ENCODE measurements around the gene WWC1. TPM values are rescaled to one million over a fixed set of nuclear protein-coding genes. Genes with fewer than 3 reads are reported as not detected.

The WWC1 gene
- polyA plus RNA-seq, 3 donors = 65.8 to 104 (median 78.7) TPM

DNA sequence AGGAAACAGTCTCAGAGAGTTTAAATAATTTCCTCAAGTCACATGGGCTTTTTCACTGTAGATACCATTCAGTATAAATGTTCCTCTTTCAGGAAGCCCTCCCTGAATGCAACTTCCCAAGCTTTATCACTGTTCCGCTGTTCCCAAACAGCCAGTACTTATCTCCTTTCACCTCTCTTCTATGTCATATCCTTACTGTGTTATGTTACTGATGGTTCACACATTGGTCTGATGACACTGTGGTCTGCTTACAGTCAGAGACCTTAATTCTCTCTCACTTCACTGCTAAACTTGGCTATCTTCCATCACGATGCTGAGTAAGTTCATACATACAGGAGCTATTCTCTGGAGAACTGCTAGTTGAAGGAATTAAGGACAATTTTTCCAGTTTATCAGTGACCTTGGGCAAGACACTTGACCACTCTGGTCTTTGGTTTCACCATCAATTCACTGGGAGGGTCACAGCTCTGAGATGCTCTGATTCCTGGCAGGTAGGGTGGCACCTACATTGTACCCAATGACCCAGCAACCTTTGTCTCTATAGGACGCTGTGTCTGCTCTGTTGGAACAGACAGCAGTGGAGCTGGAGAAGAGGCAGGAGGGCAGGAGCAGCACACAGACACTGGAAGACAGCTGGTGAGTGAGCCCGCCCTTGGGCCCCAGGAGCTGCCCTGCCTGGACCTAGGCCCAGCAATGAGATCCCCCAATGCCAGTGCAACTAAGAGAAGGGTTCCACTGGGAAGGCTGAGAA is 152.7 kb downstream of the WWC1 start:
- no peak for DNase-seq (ENCODE audit: extremely low read depth in 1 of 11, low read depth in 9 of 11, low spot score in 4 of 11)

GRCh38 chr5:168446983-168447619 is 155.7 kb downstream of the WWC1 start:
- no peak for DNase-seq (ENCODE audit: extremely low read depth in 1 of 11, low read depth in 9 of 11, low spot score in 4 of 11)

DNA sequence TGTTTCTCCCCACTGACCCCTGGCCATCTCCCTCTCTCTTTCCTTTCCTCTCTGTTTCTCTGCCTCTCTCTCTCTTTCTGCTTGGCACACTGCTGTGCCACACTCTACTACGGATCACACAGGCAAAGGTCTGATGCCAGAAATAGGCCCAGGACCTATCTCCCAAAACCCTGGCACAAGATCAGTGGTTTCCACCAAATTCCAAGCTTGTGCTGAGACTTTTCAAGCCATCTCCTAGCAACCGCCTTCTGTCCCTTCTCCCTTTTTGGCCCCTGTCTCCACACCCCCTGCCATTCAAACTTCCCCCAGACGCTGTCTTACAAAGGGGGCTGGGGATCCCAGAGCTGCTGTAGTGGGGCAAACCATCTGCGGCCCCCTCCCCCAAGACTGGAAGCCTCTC is 156.4 kb downstream of the WWC1 start:
- DNase-seq (ENCODE audit: extremely low read depth in 1 of 11, low read depth in 9 of 11, low spot score in 4 of 11) = no peak

- DNase-seq (ENCODE audit: extremely low read depth in 1 of 11, low read depth in 9 of 11, low spot score in 4 of 11) = no peak
These were observed 157.7 kb downstream of the WWC1 start for GRCh38 chr5:168449166-168449565.

GRCh38 chr5:168451565-168451964 is 160.1 kb downstream of the WWC1 start:
- no peak for DNase-seq (ENCODE audit: extremely low read depth in 1 of 11, low read depth in 9 of 11, low spot score in 4 of 11)

- no peak for DNase-seq (ENCODE audit: extremely low read depth in 1 of 11, low read depth in 9 of 11, low spot score in 4 of 11)
These were observed 163.8 kb downstream of the WWC1 start for GRCh38 chr5:168455201-168455600.

DNA sequence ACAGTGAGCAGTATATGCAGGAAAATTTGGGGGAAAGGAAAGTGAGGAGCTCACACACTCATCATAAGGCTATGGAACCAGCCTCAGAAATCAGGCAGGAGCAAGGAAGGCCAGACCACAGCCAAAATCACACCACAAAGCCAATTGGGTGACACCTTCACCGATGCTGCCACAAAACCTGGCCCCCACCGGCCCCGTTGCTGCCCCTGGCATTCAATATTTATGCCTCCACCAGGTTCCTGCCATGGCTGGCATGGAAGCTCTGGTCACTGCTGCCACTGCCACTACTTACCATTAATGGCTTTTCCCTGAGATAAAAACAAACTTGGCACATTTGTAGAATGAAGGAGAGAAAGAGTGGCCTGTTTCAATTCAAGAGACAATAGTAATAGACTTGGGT is 166.1 kb downstream of the WWC1 start:
- DNase-seq (ENCODE audit: extremely low read depth in 1 of 11, low read depth in 9 of 11, low spot score in 4 of 11) = no peak

DNA sequence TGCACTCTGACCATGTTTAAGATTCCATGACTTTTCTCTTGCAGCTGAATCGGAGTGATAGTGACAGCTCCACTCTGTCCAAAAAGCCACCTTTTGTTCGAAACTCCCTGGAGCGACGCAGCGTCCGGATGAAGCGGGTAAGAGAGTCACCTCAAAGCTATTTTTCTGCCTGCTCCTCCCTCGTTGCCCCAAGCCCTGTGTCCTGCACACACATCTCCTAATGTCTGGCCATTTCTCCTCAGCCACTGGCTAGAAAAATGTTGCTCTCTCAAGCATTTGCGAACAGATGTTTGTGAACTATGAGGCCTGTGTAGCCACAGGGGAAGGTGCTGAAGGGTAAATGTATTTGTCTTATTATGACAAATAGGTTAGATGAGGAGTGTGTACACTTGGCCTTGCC is 169.2 kb downstream of the WWC1 start:
- no peak for DNase-seq (ENCODE audit: extremely low read depth in 1 of 11, low read depth in 9 of 11, low spot score in 4 of 11)

GRCh38 chr5:168463081-168463480 is 171.6 kb downstream of the WWC1 start:
- DNase-seq (ENCODE audit: extremely low read depth in 1 of 11, low read depth in 9 of 11, low spot score in 4 of 11) = no peak

DNA sequence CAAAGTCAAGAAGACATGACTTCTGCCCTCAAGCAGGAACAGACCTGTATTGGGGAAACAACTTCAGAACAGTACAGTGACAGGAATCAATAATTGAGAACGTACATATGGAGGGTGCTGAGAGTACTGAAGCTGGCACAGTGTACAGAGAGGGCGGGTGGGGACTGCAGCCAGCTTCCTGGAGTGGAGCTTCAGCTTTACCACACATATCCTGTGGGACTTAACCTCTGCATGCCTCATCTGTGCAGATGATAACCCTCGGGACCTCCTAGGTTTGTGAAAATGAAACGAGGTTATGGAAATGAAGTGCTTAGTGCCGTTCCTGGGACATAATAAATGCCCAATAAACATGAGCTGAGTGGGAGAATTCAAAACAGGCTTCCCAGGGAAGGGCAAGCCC is 172.8 kb downstream of the WWC1 start:
- no peak for DNase-seq (ENCODE audit: extremely low read depth in 1 of 11, low read depth in 9 of 11, low spot score in 4 of 11)

GRCh38 chr5:168464641-168465040 is 173.2 kb downstream of the WWC1 start:
- no peak for DNase-seq (ENCODE audit: extremely low read depth in 1 of 11, low read depth in 9 of 11, low spot score in 4 of 11)

- DNase-seq (ENCODE audit: extremely low read depth in 1 of 11, low read depth in 9 of 11, low spot score in 4 of 11) = no peak
These were observed 176.4 kb downstream of the WWC1 start for GRCh38 chr5:168467755-168468330.

GRCh38 chr5:168468836-168469235 is 177.4 kb downstream of the WWC1 start:
- no peak for DNase-seq (ENCODE audit: extremely low read depth in 1 of 11, low read depth in 9 of 11, low spot score in 4 of 11)

- DNase-seq (ENCODE audit: extremely low read depth in 1 of 11, low read depth in 9 of 11, low spot score in 4 of 11) = no peak
These were observed 178.4 kb downstream of the WWC1 start for GRCh38 chr5:168469816-168470215.

DNA sequence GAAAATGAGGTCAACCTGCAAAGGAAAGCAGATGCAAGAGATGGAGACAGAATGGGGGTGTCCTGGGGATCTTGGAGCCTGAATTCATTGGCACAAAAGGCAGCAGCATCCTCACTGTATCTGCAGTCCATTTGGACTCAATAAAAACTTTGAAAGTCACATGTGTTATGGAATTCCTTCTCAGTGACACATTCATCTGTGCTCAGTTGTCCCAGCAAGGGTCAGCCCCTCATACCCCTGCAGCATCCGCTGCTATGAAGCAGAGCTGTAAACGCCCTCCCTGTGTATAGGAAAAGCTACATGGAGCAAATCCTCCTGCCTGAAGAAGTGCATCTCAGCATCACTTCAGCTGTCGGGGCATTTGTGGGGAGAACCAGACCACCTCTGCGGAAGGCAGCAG is 180.3 kb downstream of the WWC1 start:
- no peak for DNase-seq (ENCODE audit: extremely low read depth in 1 of 11, low read depth in 9 of 11, low spot score in 4 of 11)

DNA sequence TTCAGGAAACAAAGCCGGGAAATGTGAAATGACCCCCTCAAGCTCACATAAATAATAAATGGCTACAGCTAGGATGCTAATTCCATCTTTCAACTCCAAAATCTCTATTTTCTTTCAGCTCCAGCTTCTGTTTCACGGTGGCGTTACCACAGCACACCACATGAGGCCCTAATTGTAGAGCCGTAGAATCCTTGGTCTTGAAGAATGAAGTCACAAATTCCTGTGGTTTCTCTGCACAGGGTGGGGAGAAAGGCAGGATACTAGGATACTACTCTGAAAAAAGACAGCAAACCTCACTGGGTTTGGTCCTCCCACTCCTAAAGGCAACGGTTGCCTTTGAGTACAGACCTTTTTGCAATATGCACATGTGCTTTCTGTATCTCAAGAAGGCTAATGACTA is 180.9 kb downstream of the WWC1 start:
- no peak for DNase-seq (ENCODE audit: extremely low read depth in 1 of 11, low read depth in 9 of 11, low spot score in 4 of 11)

- no peak for DNase-seq (ENCODE audit: extremely low read depth in 1 of 11, low read depth in 9 of 11, low spot score in 4 of 11)
These were observed 182.9 kb downstream of the WWC1 start for GRCh38 chr5:168474319-168474718.

DNA sequence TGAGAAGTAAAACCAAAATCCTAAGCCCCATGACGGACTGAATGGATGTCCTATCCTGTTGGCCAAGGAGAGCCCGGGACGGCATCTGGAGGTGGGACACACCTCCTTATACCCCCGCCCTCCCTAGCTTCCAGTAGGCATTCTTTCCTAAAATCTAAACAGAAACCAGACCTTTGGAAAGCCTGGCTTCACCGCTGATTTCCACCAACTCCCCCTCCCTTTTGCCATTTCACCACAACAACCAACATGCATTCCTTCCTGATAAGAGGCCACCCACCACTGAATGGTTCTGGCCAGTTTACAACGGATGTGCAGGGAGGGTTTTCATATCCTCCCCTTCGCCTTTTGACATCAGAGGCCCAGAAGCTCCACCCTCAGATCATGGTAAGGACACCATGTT is 185.6 kb downstream of the WWC1 start:
- DNase-seq (ENCODE audit: extremely low read depth in 1 of 11, low read depth in 9 of 11, low spot score in 4 of 11) = no peak

GRCh38 chr5:168479166-168479565 is 187.7 kb downstream of the WWC1 start:
- DNase-seq (ENCODE audit: extremely low read depth in 1 of 11, low read depth in 9 of 11, low spot score in 4 of 11) = no peak

GRCh38 chr5:168480601-168481000 is 189.2 kb downstream of the WWC1 start:
- DNase-seq (ENCODE audit: extremely low read depth in 1 of 11, low read depth in 9 of 11, low spot score in 4 of 11) = no peak

Data from renal cortex interstitium (tissue), 11 donors.